GM21723 (cell line): ENCODE data around the gene C1orf21.

ENCODE experiments used
- ATAC-seq: cut with Tn5 transposase; IDR thresholded peaks from one replicate; pipeline ENCODE4 v1.9.1; 2021; ENCODE audit warnings: mild to moderate bottlenecking, moderate library complexity; ENCODE audit not compliant: unreplicated experiment

C1orf21 gene

GRCh38 chr1:184385865-184386311 lies 941 bp upstream of the C1orf21 start:
- ATAC-seq = no peak

GRCh38 chr1:184387069-184387475 lies 243 bp downstream of the C1orf21 start:
- ATAC-seq = no peak

GRCh38 chr1:184387476-184388318 lies 868 bp downstream of the C1orf21 start:
- ATAC-seq = peak; percentile 34

GRCh38 chr1:184388319-184388889 lies 1.6 kb downstream of the C1orf21 start:
- no peak for ATAC-seq

- ATAC-seq = no peak
Measured at GRCh38 chr1:184388971-184389370, 2.1 kb downstream of the C1orf21 start.

GRCh38 chr1:184389446-184389845 lies 2.6 kb downstream of the C1orf21 start:
- no peak for ATAC-seq

GRCh38 chr1:184390889-184391288 lies 4.1 kb downstream of the C1orf21 start:
- no peak for ATAC-seq

- no peak for ATAC-seq
Measured at GRCh38 chr1:184392067-184392466, 5.2 kb downstream of the C1orf21 start.

GRCh38 chr1:184392779-184393522 lies 6.1 kb downstream of the C1orf21 start:
- no peak for ATAC-seq

GRCh38 chr1:184393962-184394361 lies 7.1 kb downstream of the C1orf21 start:
- no peak for ATAC-seq

- no peak for ATAC-seq
Measured at GRCh38 chr1:184395370-184395769, 8.5 kb downstream of the C1orf21 start.

- ATAC-seq = no peak
Measured at GRCh38 chr1:184395937-184396480, 9.2 kb downstream of the C1orf21 start.

GRCh38 chr1:184399192-184399847 lies 12.5 kb downstream of the C1orf21 start:
- no peak for ATAC-seq

- ATAC-seq = no peak
Measured at GRCh38 chr1:184403961-184404726, 17.3 kb downstream of the C1orf21 start.

GRCh38 chr1:184404727-184405027 lies 17.8 kb downstream of the C1orf21 start:
- no peak for ATAC-seq

- no peak for ATAC-seq
Measured at GRCh38 chr1:184405094-184405800, 18.4 kb downstream of the C1orf21 start.

- ATAC-seq = no peak
Measured at GRCh38 chr1:184405801-184406142, 18.9 kb downstream of the C1orf21 start.

GRCh38 chr1:184406479-184406878 lies 19.6 kb downstream of the C1orf21 start:
- ATAC-seq = no peak

- ATAC-seq = no peak
Measured at GRCh38 chr1:184407816-184408510, 21.1 kb downstream of the C1orf21 start.
